Measurements from ENCODE around the gene NAA11.
"Not testable (repeated sequence)": the region's sequence is repeated elsewhere in the genome, so short reads cannot be mapped to it uniquely, and the experiment has no call there.

The NAA11 gene

DNA sequence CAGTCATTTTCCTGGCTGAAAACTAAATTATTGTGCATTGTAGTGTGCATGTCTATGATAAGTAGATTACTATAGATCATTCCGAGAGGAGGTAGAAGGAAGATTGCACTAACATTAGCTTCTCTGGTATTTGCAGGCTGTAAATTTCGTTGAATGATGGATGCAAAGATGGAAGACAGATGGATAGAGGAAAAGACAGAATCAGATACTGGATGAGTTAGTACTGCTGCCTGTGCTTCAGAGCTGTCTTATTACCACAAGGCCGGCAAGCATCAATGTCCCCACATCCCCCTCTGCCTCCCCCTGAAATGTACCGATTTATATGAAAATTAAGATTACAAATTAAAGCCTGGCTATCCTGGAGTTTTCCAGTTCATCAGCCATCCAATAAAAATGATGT is 17.7 kb downstream of the NAA11 start:
- DNase-seq: no peak

DNA sequence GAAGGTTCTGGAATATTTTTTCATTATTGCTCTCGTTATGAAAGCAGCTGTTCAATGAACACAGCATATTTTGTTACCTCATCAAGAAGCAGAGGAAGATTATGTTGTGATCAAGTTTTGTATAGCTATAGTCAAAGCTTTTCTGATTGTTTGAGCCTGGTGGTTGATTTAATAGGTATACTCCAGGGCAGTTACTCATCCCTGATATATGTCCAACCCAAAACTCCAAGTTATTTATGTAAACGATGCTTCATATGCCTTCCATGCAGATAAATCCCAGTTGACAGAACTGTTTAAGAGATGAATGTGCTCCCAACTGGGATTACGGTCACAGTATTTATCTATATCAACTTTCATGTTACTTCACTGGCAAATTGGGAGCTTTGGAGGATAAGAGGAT is 19.1 kb downstream of the NAA11 start:
- DNase-seq: no peak

DNA sequence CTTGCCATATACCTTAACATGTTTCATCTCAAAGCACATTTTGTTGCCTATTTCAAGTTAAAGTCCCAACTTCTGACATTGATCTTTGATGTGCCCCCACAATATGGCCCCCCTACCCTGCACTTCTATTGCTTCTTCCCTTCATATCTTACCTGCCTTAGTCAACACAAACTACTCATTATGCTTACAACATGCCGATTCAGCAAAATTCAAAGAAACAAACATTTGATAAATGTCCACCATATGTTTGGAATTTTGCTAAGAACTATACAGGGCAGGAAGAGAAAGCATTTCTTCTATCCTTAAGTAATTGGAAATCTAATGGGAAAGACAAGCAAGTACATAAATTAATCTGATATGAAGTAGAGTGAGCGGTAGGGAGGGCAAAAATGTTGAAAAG is 25.6 kb downstream of the NAA11 start:
- DNase-seq: no peak

DNA sequence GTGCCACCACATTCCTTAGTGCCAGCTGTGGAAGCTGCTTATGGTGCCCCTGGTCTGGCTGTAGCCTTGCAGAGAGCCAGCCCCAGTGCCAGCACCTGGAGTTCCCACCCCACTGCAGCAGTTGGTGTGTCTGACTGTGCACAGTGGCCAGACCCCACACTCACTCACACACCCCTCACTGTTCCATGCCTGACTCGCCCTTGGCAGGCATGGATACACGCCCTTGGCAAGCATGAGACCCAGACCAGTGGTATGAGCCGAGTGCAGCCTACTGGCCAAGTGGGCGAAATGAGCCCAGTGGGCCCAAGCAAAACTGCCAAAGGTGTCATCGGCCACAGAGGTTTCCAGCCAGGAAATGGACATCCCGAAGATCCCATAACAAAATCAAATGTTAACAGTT is 27.4 kb downstream of the NAA11 start:
- DNase-seq: no peak

DNA sequence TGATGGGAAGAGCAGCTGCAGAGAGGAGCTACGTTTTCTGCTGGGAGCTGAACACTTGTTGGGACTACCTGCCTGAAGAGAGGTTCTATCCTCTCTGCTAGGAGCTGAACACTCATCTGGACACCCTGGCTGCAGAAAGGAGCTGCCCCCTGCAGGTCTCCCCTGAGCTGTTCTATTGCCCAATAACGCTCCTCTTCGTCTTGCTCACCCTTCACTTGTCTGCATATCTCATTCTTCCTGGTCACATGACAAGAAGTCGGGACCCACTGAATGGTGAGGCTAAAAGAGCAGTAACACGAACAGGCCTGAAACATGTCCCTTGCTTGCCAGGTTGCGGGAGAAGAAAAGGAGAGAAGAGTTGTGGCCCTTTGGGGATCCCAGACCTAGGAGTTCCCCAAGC is 27.8 kb downstream of the NAA11 start:
- no peak for DNase-seq

DNA sequence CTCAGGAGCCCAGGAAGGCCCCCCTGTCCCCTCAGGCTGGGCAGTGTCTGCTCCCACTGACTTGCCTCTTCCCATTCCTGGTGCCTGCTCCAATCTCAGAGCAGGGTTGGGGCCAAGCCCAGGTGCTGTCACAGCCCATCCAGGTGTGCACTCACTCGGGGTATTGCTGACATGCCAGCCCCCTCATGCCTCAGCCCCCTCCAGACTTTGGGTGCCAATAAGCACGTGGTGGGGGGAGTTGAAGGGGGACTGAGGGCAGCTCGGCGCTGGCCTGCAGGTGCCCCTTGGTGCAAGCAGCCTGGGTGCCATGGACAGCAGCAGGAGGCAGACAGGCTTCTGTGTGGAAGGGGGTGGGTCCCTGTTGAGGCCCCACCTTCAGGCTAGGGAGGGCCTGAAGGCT is 28.4 kb downstream of the NAA11 start:
- no peak for DNase-seq

DNA sequence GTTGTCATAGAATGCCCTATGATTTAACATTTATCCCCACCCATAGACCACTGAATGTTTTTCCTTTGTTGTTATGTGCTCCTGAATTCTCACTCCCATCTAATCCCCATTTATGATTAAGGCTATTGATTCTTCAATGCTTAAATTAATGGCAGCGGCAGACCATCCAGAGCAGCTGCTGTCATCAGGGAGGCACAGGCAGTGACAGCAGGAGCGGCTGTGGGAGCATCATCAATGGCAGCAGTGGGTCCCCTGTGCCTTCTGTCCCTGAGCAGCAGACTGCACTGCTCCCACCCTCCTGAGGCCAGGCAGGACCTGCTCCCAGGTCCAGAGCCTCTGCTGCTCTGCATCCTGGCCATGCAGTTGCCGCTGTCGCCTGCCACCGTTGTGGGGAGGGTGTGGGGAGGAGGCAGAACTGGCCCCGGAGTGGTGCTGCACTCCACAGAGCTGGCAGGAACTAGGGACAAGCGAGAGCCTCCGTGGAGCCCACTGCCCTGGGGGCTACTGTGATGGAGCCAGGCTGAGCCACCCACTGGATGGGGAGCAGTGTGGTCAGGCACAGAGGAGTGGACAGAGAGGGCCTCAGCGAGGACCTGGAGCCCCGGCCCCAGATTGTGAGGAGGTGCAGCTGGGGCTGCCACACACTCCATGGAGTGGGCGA is 29.0 kb downstream of the NAA11 start:
- no peak for DNase-seq

DNA sequence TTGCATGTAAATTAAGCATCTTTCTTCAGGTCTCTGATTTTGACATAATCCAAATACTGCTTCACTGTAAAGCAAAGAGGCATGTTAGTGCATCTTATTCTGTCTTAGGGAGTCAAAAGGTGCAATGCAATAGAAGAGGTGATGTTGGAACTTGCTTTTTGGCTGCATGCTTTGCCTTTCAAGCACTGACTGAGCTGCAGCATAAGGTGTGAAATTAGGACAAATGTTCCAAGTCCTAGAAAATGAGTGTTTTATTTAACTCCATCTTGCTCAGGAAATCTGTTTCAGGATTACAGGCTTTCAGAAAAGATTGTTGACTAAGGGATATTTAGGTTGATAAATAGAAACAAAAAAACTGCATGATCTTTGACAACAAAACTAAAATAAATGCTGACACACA is 30.8 kb downstream of the NAA11 start:
- DNase-seq: no peak

DNA sequence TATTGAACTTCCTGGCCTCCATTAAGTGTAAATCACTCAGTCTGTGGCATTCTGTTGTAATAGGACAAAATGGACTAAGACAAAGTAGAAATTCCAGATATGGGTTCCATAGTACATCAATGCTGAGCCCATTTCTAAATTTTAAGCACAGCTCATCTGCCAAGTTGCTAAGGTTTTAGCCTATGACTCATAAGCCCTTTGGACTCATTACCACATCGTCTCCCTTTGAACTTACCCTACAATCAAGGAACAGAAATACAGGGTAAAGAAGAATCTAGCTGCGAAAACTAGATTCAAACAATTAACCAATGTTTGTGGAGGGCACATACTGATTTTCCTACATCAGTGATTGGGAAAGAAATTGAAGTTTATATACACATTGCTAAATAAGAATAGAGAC is 31.8 kb downstream of the NAA11 start:
- DNase-seq: no peak

DNA sequence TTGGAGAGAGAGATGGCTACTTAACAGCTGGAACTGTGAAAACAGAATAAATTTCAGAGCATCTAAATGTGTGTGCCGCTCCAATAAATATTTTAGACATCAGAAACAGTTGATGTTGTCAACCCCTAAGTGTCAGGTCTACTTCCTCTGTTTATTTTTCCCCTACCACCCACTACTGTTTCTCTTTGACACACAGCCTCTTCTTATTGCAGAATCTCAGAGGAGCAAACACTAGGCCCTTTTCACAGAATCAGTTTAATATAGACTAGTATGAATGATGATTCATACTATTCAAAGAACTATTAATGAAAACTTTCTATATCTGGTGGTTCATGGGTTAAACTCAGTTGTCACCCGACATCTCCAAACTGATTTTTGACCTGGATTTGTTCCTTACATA is 33.9 kb downstream of the NAA11 start:
- no peak for DNase-seq

DNA sequence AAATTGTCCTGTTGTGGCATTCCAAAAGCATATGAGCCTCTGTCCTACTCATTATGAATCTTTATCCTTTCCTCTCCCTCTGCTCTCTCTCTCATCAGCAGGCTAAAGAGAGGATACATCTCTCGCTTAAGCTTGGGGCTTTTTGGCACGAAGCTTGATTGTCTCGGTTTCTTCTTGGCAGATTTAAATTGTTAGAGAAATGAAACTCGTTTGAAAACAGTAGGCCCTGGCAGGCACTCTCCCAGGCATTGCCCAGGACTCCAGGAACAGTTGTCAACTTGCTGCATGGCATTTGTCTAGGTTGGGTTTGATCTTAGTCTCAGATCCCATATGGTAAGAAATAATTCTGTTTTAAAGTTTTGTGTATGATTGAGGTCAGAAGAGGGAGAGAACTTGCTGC is 35.5 kb downstream of the NAA11 start:
- DNase-seq: no peak

DNA sequence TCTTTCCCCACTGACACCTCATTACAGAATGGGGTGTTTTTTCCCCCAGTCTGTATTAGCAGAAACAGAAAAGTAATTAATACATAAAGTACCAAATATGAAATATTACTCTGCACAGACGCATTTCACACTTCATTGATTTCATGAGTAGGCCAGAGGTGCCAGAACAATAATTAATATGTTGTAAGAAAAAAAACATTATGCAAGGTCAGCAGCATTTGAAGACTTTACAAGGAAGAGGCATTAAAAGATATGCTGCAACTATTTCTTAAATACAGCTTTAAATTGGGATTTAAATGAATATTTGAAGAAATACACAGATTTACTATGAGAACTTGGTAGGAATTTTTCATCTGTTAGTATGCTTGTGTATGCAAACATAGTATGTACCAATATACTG is 37.7 kb downstream of the NAA11 start:
- DNase-seq: no peak

DNA sequence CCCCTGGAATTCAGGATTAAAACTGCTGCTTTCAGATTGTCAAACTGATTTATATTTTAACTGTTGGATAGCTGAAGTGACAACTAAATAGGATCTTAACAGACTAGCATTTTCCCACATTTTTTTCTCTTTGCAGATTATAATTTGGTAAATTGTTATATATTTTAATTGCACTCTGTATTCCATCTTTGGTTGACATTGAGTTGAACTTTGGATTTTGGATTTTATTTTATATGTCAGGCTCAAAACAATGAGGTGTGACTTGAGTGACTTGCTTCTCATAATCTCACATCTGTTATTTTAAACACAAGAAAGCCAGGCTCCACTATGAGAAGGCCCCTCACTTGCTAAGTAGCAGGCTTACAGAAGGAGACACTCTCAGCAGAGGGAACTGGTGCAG is 38.1 kb downstream of the NAA11 start:
- no peak for DNase-seq

DNA sequence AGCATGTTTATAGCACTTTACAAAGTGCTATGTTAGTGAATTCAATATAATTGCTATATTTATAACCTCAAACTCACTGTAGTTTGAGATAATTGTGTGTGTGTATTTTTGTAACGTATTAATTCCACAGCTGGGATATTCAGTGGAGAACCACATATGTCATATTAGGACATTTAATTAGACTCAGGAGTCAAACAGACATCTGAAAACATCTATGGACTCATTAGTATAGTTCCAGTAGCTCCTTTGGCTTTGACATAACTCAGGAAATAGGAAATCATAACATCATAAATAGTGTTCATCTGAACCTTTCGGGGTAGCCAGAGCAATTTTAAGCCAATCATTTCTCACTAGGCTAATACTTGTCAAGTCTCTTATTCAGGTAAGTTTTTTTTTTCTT is 38.8 kb downstream of the NAA11 start:
- no peak for DNase-seq

DNA sequence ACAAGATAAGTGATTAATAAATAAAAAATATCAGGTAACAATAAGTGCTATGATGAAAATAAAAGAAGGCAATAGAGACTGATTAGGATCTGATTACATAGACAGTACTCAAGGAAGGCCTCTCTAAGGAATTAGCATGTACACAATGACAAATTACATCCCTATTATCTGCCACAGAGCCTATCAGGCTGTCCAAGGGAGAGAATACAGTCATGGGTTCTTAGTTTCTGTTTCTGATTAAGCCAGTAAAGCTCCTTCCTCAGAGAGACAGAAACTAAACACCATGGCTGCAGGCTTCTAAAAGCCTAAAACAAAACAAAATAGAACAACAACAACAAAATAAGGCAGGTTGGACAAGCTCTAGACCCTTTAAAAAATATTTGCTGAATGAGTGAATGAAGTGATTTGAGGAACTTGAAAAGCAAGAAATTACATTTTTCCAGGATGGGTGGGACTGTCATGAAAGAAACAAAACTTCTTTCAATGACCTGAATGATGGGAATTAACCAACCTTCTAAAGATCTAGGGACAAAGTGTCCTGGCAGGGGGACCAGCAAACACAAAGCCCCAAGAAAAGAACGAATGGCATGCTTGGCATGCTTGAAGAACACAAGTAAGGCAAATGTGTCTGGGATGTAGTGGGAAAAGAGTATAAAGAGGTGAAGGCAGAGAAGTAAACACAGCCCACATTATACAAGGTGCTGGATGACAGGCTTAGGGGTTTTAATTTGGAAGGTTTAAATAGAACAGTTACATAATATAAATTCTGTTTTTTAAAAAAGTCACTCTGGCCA is 44.1 kb downstream of the NAA11 start:
- DNase-seq: no peak

DNA sequence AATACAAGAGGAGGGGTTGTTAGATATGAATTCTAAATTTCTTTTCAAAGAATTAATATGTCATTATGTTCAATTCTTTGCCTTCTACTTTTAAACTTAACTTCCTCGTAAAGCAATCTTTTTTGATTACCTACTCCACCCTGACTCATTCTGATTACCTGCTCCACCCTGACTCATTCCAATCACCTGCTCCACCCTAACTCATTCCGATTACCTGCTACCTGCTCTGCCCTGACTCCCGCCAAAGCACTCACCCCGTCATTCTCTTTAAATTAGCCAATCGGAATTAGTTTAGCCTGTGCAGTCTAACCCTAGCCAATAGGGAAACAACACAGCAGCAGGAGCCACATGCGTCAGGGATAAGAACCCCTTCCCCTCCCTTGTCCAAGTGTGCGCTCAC is 48.4 kb downstream of the NAA11 start:
- not testable (repeated sequence) for DNase-seq

DNA sequence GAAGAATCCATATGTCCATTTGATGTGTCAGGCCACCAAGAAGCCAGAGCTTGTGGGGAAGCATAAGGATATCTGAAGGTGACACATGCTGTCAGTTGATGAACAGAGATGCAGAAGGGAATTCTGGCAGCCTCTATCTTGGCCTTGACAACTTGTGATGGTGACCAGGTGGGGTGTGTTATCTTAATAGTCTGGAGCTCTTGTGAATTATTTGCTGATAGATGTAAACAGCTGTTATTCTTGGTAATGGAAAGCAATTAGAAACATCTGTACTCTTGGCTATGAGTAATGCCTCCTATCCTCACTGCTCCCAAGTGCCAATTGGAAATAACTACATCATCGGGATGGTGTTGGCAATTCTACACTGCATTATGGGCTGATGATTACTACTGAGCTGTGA is 51.9 kb downstream of the NAA11 start:
- DNase-seq: no peak

DNA sequence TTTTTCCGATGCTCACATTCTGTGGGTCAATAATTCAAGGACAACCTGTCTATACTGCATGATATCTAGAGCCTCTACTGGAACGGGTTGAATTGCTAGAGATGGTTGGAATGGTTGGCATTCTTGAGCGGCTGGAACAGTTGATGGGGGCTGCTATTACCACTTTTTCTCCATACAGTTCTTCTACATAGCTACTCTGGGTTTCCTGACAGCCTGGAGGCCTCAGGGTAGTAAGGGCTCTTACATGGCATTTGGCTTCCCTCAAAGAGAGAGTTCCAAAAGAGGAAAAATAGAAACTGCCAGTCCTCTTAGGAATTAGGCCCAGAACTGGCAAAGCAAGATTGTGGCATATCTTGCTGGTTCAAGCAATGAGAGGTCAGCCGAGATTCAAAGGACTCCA is 53.1 kb downstream of the NAA11 start:
- DNase-seq: no peak

DNA sequence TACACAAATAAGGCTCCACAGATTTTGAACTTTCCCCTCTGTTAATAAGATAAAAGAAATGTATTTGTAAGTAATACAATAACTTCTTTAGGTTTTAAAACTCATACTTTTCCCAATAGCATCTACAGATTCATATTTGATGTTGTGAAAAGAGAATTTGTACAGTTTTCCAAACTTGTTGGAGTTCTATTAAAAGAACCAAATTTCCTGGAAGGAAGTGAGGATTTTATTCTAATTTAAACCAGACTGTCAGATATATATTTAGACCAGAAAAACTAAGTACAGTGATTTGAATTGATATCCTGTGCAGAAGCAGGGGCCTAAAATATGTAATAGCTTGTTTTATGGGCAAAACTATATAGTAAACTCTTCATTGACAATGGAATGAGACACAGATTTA is 53.7 kb downstream of the NAA11 start:
- no peak for DNase-seq

DNA sequence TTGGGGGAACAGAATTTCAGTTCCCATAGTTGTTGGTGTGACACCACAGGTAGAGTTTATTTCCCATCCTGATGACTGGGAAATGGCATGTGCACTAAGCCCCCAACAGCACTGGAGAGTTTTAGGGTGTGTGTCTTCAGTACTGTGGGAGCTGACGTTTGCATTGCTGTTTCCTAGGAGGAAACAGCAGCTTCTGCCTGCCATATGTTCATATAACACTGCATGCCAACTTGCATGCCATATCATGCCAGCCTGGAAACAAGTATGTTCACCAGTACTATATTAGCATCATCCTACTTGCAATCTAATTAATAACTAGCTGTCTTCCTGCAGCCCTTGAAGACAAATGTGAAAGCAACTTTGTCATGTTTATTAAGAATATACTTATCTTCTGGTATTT is 58.2 kb downstream of the NAA11 start:
- DNase-seq: no peak

All from effector CD8-positive, alpha-beta T cell (primary cell).